GM23338 (cell line): ENCODE data around the gene KAT6B. TPM values are rescaled to one million over a fixed set of nuclear protein-coding genes. Genes with fewer than 3 reads are reported as not detected.
A peak's percentile ranks its signal among the peaks of the same experiment; 100 is the strongest.

Source experiments
- ATAC-seq: fragments of 200-7000 bp; cut with Tn5 transposase; 3 replicates; pipeline ENCODE4 v1.9.1; 2020
- DNase-seq: peaks from one replicate; pipeline ENCODE4 v3.0.0-alpha.2; 2015; ENCODE audit warnings: low spot score
- H2AFZ ChIP-seq: fragments of 200-600 bp; sonication (generic); 2 replicates; pipeline ENCODE4 v1.8.0; 2016; ENCODE audit warnings: antibody characterized with exemption, mild to moderate bottlenecking, moderate library complexity
- H3F3A ChIP-seq: fragments of 200-600 bp; sonication (generic); replicated peaks from 2 replicates; pipeline ENCODE4 v1.8.0; 2017; ENCODE audit warnings: antibody characterized with exemption, mixed run types, low read depth
- H3K27ac ChIP-seq: fragments of 200-600 bp; sonication (generic); 2 replicates; pipeline ENCODE4 v1.6.1; 2016; ENCODE audit warnings: low read depth
- H3K27me3 ChIP-seq: fragments of 200-600 bp; sonication (generic); 2 replicates; pipeline ENCODE4 v1.8.0; 2016; ENCODE audit warnings: mild to moderate bottlenecking, mixed run types, moderate library complexity; ENCODE audit not compliant: insufficient read depth
- H3K36me3 ChIP-seq: fragments of 200-600 bp; sonication (generic); 2 replicates; pipeline ENCODE4 v1.8.0; 2016; ENCODE audit warnings: mild to moderate bottlenecking; ENCODE audit not compliant: insufficient read depth
- H3K4me1 ChIP-seq: fragments of 200-600 bp; sonication (generic); 2 replicates; pipeline ENCODE4 v1.8.0; 2016; ENCODE audit warnings: mild to moderate bottlenecking, moderate library complexity; ENCODE audit not compliant: insufficient read depth
- H3K4me2 ChIP-seq: fragments of 200-600 bp; sonication (generic); 2 replicates; pipeline ENCODE4 v1.7.1; 2017; ENCODE audit warnings: mixed run types
- H3K4me3 ChIP-seq: fragments of 200-600 bp; sonication (generic); 2 replicates; pipeline ENCODE4 v1.6.1; 2016; ENCODE audit warnings: mixed run types
- H3K79me2 ChIP-seq: fragments of 200-600 bp; sonication (generic); replicated peaks from 2 replicates; pipeline ENCODE4 v1.8.0; 2017; ENCODE audit warnings: mild to moderate bottlenecking; ENCODE audit not compliant: insufficient read depth
- H3K9me2 ChIP-seq: fragments of 200-600 bp; sonication (generic); 2 replicates; pipeline ENCODE4 v1.8.0; 2017; ENCODE audit not compliant: insufficient read depth
- H4K20me1 ChIP-seq: fragments of 200-600 bp; sonication (generic); replicated peaks from 2 replicates; pipeline ENCODE4 v1.8.0; 2017; ENCODE audit warnings: mild to moderate bottlenecking; ENCODE audit not compliant: insufficient read depth
- H3K27ac Mint-ChIP-seq: 2 replicates; pipeline ENCODE4 v1.8.0; 2020; ENCODE audit warnings: inconsistent platforms, mild to moderate bottlenecking, moderate library complexity, mixed read lengths
- H3K27me3 Mint-ChIP-seq: 3 replicates; pipeline ENCODE4 v1.8.0; 2022; ENCODE audit warnings: low read depth, mild to moderate bottlenecking, moderate library complexity, mixed read lengths, inconsistent platforms; ENCODE audit not compliant: insufficient read depth, poor library complexity
- H3K36me3 Mint-ChIP-seq: 3 replicates; pipeline ENCODE4 v1.8.0; 2021; ENCODE audit warnings: low read depth, mild to moderate bottlenecking, inconsistent platforms, moderate library complexity, mixed read lengths
- H3K4me1 Mint-ChIP-seq: 3 replicates; pipeline ENCODE4 v1.8.0; 2020; ENCODE audit warnings: mild to moderate bottlenecking, inconsistent platforms, mixed read lengths
- H3K4me3 Mint-ChIP-seq: 3 replicates; pipeline ENCODE4 v1.8.0; 2021; ENCODE audit warnings: moderate library complexity, mild to moderate bottlenecking, inconsistent platforms, mixed read lengths
- H3K9me3 Mint-ChIP-seq: 3 replicates; pipeline ENCODE4 v1.8.0; 2020; ENCODE audit warnings: moderate library complexity, mild to moderate bottlenecking, inconsistent platforms, mixed read lengths
- CREB1 ChIP-seq: fragments of 250-450 bp; sonication (Bioruptor Pico); IDR thresholded peaks from 2 replicates; pipeline ENCODE4 v1.5.0; 2020; ENCODE audit warnings: low read depth, mild to moderate bottlenecking, moderate library complexity
- ETS1 ChIP-seq: IDR thresholded peaks from 2 replicates; pipeline ENCODE4 v1.6.1; 2016; ENCODE audit warnings: antibody characterized with exemption
- EZH2 ChIP-seq: fragments of 200-600 bp; sonication (generic); IDR thresholded peaks from one replicate; pipeline ENCODE4 v1.8.0; 2017; ENCODE audit warnings: antibody characterized with exemption, mild to moderate bottlenecking, low read depth; ENCODE audit not compliant: unreplicated experiment
- EZH2phosphoT487 ChIP-seq: fragments of 200-600 bp; sonication (generic); IDR thresholded peaks from one replicate; pipeline ENCODE4 v1.8.1; 2018; ENCODE audit warnings: antibody characterized with exemption; ENCODE audit not compliant: unreplicated experiment
- NANOG ChIP-seq: IDR thresholded peaks from 2 replicates; pipeline ENCODE4 v1.6.1; 2016; ENCODE audit warnings: antibody characterized with exemption, borderline replicate concordance
- REST ChIP-seq: IDR thresholded peaks from one replicate; pipeline ENCODE4 v1.6.1; 2018; ENCODE audit warnings: antibody characterized with exemption; ENCODE audit not compliant: unreplicated experiment
- STAT1 ChIP-seq: IDR thresholded peaks from one replicate; pipeline ENCODE4 v1.6.1; 2016; ENCODE audit warnings: antibody characterized with exemption; ENCODE audit not compliant: unreplicated experiment
- ZNF114 ChIP-seq: fragments of 250-450 bp; sonication (Bioruptor Pico); IDR thresholded peaks from 2 replicates; pipeline ENCODE4 v1.5.0; 2020; ENCODE audit warnings: mild to moderate bottlenecking, moderate library complexity
- polyA plus RNA-seq: library from polyadenylated mRNA; unstranded; fragments of >200 nt; fragmentation: Nextera tagmentation; extraction: Ambion mirVana; gene quantifications from 2 replicates; pipeline ENCODE4 v1.2.1, GENCODE V29; 2016
- total RNA-seq: library from RNA; depleted of rRNA; stranded (reverse); fragments of >200 nt; shearing (Covaris generic); gene quantifications from 2 replicates; pipeline ENCODE4 v1.2.3, GENCODE V29; 2014

Gene KAT6B
- total and polyA plus RNA-seq, 2 experiments from 2014 or later, result 21.3 to 31.4 TPM

- H3K36me3 ChIP-seq, result no peaks in the 10 kb centered on the region
These were observed 28.9 kb upstream of the KAT6B start for GRCh38 chr10:74797550-74797949.

GRCh38 chr10:74799721-74800221 is 26.6 kb upstream of the KAT6B start:
- Histone ChIP-seq H3K27ac (no peak overlapping the region), H3F3A (no peaks in the 10 kb centered on the region), H3K79me2 (no peaks in the 10 kb centered on the region), H3K4me1 (peaks cover 10% of the 10 kb centered on the region; the same call in 1 of the 2 replicates), H3K4me2 (no peak overlapping the region), H2AFZ (no peak overlapping the region), H3K9me2 (no peaks in the 10 kb centered on the region), H3K4me3 (no peak overlapping the region), H4K20me1 (no peaks in the 10 kb centered on the region), H3K36me3 (no peaks in the 10 kb centered on the region), H3K27me3 (no peaks in the 10 kb centered on the region)
- no peak for ATAC-seq
- TF ChIP-seq NANOG (no peak), STAT1 (no peak)
- Mint-ChIP-seq H3K27ac (no peak overlapping the region), H3K9me3 (no peaks in the 10 kb centered on the region), H3K27me3 (no peaks in the 10 kb centered on the region), H3K4me1 (peaks cover 5% of the 10 kb centered on the region), H3K4me3 (no peak overlapping the region), H3K36me3 (no peaks in the 10 kb centered on the region)
- DNase-seq, result no peak

More at GRCh38 chr10:74797550-74797949, 28.9 kb upstream of the KAT6B start:
- TF ChIP-seq ZNF114 (CRISPR knock-in tag) (no peak), EZH2 (no peak)
- Histone ChIP-seq H3K27me3 (no peaks in the 10 kb centered on the region), H4K20me1 (no peaks in the 10 kb centered on the region), H3K9me2 (no peaks in the 10 kb centered on the region), H3K4me2 (no peak overlapping the region), H3K4me1 (peaks cover 10% of the 10 kb centered on the region; the same call in 1 of the 2 replicates), H3K27ac (no peak overlapping the region), H2AFZ (peak overlapping the region; percentile 1; the same call in 1 of the 2 replicates), H3K4me3 (no peak overlapping the region), H3F3A (no peaks in the 10 kb centered on the region), H3K79me2 (no peaks in the 10 kb centered on the region)
- H3K36me3 Mint-ChIP-seq, result no peaks in the 10 kb centered on the region
- no peak for DNase-seq
- H3K27me3 Mint-ChIP-seq, result no peaks in the 10 kb centered on the region
- H3K4me3 Mint-ChIP-seq, result no peak overlapping the region
- ATAC-seq, result no peak
- no peak overlapping the region for H3K27ac Mint-ChIP-seq
- peaks cover 5% of the 10 kb centered on the region for H3K4me1 Mint-ChIP-seq
- H3K9me3 Mint-ChIP-seq, result no peaks in the 10 kb centered on the region

GRCh38 chr10:74801447-74801846 is 25.0 kb upstream of the KAT6B start:
- Mint-ChIP-seq H3K36me3 (no peaks in the 10 kb centered on the region), H3K4me1 (no peaks in the 10 kb centered on the region), H3K9me3 (no peaks in the 10 kb centered on the region), H3K27me3 (no peaks in the 10 kb centered on the region), H3K27ac (no peak overlapping the region), H3K4me3 (no peak overlapping the region)
- DNase-seq, result no peak
- H3F3A ChIP-seq, result no peaks in the 10 kb centered on the region
- H3K4me2 ChIP-seq, result no peak overlapping the region
- no peaks in the 10 kb centered on the region for H3K9me2 ChIP-seq
- no peaks in the 10 kb centered on the region for H3K79me2 ChIP-seq
- H4K20me1 ChIP-seq, result no peaks in the 10 kb centered on the region
- no peaks in the 10 kb centered on the region; the same call in 1 of the 2 replicates for H3K4me1 ChIP-seq
- H2AFZ ChIP-seq, result no peak overlapping the region
- no peak overlapping the region for H3K27ac ChIP-seq
- no peaks in the 10 kb centered on the region for H3K36me3 ChIP-seq
- H3K4me3 ChIP-seq, result no peak overlapping the region
- ATAC-seq, result no peak
- no peaks in the 10 kb centered on the region for H3K27me3 ChIP-seq
- TF ChIP-seq EZH2phosphoT487 (no peak), CREB1 (CRISPR knock-in tag) (no peak), ZNF114 (CRISPR knock-in tag) (no peak), ETS1 (no peak), NANOG (no peak), REST (no peak)
